Measurements from ENCODE around the gene PTCD2.
A peak's percentile ranks its signal among the peaks of the same experiment; 100 is the strongest.
"Not testable (repeated sequence)": the region's sequence is repeated elsewhere in the genome, so short reads cannot be mapped to it uniquely, and the experiment has no call there.

The PTCD2 gene

DNA sequence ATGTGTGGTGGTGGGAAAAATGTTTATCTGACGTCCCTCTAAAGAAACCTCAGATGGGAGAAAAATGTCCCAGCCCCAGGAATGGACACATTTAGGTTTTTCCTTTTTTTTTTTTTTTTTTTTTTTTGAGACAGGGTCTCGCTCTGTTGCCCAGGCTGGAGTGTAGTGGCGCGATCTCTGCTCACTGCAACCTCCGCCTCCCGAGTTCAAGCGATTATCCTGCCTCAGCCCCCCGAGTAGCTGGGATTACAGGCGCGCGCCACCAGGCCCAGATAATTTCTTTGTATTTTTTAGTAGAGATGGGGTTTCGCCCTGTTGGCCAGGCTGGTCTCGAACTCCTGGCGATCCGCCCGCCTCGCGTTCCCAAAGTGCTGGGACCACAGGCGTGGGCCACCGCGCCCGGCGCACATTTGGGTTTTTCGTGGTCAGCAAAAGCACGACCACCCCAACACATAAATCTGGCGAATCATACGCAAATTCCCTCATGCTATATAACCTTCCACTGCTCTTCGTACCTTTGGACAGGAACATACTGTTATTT is 668 bp upstream of the PTCD2 start:
- ChIA-PET CTCF (interaction anchor here (0.5 to 3.2 kb wide), 3 partner anchors 10 to 1203 kb away, joined by 4 to 17 read pairs (median 4); no protein-coding TSS in a partner anchor), POLR2A (interaction anchor here (0.7 to 2.8 kb wide), 15 partner anchors 10 to 536 kb away, joined by 3 to 25 read pairs (median 3); no protein-coding TSS in a partner anchor)
- TF ChIP-seq, protein P1, sequence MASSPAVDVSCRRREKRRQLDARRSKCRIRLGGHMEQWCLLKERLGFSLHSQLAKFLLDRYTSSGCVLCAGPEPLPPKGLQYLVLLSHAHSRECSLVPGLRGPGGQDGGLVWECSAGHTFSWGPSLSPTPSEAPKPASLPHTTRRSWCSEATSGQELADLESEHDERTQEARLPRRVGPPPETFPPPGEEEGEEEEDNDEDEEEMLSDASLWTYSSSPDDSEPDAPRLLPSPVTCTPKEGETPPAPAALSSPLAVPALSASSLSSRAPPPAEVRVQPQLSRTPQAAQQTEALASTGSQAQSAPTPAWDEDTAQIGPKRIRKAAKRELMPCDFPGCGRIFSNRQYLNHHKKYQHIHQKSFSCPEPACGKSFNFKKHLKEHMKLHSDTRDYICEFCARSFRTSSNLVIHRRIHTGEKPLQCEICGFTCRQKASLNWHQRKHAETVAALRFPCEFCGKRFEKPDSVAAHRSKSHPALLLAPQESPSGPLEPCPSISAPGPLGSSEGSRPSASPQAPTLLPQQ (tag by site-specific recombination; IDR thresholded peaks at IDR 0.05), result 0 out of 2 replicates have a peak, but pooled peaks have one; percentile 58
- TF ChIP-seq, protein P2, sequence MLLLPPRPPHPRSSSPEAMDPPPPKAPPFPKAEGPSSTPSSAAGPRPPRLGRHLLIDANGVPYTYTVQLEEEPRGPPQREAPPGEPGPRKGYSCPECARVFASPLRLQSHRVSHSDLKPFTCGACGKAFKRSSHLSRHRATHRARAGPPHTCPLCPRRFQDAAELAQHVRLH (tag by site-specific recombination; IDR thresholded peaks at IDR 0.05), result peak; percentile 27
- peak; percentile 25; the same call in 1 of the 2 replicates for TF ChIP-seq ZBTB48 (tag by site-specific recombination; IDR thresholded peaks at IDR 0.05)
- TF ChIP-seq EGR2 (tag by site-specific recombination; IDR thresholded peaks at IDR 0.05; ENCODE audit: low read depth), result peak; percentile 11; the same call in 1 of the 2 replicates
- TF ChIP-seq SCRT2 (tag by site-specific recombination; IDR thresholded peaks at IDR 0.05), result 0 out of 2 replicates have a peak, but pooled peaks have one; percentile 4
- TF ChIP-seq, protein P3, sequence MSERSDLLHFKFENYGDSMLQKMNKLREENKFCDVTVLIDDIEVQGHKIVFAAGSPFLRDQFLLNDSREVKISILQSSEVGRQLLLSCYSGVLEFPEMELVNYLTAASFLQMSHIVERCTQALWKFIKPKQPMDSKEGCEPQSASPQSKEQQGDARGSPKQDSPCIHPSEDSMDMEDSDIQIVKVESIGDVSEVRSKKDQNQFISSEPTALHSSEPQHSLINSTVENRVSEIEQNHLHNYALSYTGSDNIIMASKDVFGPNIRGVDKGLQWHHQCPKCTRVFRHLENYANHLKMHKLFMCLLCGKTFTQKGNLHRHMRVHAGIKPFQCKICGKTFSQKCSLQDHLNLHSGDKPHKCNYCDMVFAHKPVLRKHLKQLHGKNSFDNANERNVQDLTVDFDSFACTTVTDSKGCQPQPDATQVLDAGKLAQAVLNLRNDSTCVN (tag by site-specific recombination; optimal IDR thresholded peaks at IDR 0.05), result peak; percentile 22
- TF ChIP-seq, protein P4, sequence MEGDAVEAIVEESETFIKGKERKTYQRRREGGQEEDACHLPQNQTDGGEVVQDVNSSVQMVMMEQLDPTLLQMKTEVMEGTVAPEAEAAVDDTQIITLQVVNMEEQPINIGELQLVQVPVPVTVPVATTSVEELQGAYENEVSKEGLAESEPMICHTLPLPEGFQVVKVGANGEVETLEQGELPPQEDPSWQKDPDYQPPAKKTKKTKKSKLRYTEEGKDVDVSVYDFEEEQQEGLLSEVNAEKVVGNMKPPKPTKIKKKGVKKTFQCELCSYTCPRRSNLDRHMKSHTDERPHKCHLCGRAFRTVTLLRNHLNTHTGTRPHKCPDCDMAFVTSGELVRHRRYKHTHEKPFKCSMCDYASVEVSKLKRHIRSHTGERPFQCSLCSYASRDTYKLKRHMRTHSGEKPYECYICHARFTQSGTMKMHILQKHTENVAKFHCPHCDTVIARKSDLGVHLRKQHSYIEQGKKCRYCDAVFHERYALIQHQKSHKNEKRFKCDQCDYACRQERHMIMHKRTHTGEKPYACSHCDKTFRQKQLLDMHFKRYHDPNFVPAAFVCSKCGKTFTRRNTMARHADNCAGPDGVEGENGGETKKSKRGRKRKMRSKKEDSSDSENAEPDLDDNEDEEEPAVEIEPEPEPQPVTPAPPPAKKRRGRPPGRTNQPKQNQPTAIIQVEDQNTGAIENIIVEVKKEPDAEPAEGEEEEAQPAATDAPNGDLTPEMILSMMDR (tag by site-specific recombination; IDR thresholded peaks at IDR 0.05), result 0 out of 2 replicates have a peak, but pooled peaks have one; percentile 21
- TF ChIP-seq ZNF121 (tag by site-specific recombination; IDR thresholded peaks at IDR 0.05), result peak; percentile 98
- 0 out of 2 replicates have a peak, but pooled peaks have one; percentile 8 for TF ChIP-seq ZFHX2 (tag by site-specific recombination; conservative IDR thresholded peaks at IDR 0.05)
- TF ChIP-seq, protein P5, sequence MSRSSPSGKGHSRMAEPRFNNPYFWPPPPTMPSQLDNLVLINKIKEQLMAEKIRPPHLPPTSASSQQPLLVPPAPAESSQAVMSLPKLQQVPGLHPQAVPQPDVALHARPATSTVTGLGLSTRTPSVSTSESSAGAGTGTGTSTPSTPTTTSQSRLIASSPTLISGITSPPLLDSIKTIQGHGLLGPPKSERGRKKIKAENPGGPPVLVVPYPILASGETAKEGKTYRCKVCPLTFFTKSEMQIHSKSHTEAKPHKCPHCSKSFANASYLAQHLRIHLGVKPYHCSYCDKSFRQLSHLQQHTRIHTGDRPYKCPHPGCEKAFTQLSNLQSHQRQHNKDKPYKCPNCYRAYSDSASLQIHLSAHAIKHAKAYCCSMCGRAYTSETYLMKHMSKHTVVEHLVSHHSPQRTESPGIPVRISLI (tag by site-specific recombination; IDR thresholded peaks at IDR 0.05), result peak; percentile 85
- peak; percentile 25; the same call in 1 of the 2 replicates for TF ChIP-seq ZNF2 (tag by site-specific recombination; IDR thresholded peaks at IDR 0.05)
- Histone ChIP-seq H3K4me3 (ENCODE audit: low read depth, low read length) (peak overlapping the region; percentile 95), H3K27ac (ENCODE audit: extremely low read depth, low read depth, low read length) (peak overlapping the region; percentile 77), H3K36me3 (ENCODE audit: control insufficient read depth in 2 of 2, insufficient read depth in 1 of 2, low read length in 2 of 2) (peaks cover 24 to 26% of the 10 kb centered on the region in 2 experiments)
- H3K9me3 ChIP-seq (ENCODE audit: control insufficient read depth, insufficient read depth, low read depth, low read length); H3K4me1 ChIP-seq (ENCODE audit: control insufficient read depth, insufficient read depth, low read length): not testable (repeated sequence)

DNA sequence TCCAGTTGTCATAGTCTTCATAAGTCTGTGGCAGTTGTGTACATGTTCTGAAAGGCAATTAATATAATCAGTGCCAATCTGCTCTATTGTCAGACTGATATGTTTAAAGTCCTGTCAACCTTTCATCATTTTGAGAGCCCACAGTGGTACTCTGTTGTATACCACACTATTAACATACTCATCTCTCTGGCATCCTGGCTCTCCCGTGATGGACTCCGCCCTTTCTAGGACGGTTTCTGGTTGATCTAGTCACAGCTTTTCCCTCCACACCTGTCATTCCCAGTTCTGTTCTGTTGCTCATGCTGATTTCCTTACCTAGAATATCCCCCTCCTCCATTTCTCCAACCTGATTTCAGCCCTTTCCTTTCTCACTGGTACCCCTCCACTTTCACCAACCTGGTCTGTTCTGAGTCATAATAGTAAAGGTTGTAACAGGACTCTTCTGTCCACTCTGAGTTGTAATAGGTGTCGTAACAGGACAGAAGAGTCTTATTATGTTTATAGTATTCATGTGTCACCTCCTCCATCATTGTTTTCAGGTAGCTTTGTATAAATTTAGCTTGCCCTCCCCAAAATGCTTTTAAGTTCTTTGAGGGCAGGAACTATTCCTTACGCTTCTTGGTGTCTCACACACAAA is 4.1 kb downstream of the PTCD2 start:
- POLR2A ChIA-PET, result interaction anchor here (0.7 kb wide), 1 partner anchor 568 kb away, joined by 3 read pairs; no protein-coding TSS in a partner anchor
- no peak overlapping the region for H3K4me3 ChIP-seq (ENCODE audit: low read depth, low read length)
- CTCF ChIA-PET, result interaction anchor here (0.7 kb wide), 1 partner anchor 32 kb away, joined by 3 read pairs; no protein-coding TSS in a partner anchor
- no peaks in the 10 kb centered on the region for H3K9me3 ChIP-seq (ENCODE audit: control insufficient read depth, insufficient read depth, low read depth, low read length)
- peak; percentile 49; the same call in 1 of the 2 replicates for TF ChIP-seq KLF1 (tag by site-specific recombination; IDR thresholded peaks at IDR 0.05)
- no peak for TF ChIP-seq SCRT2 (tag by site-specific recombination; IDR thresholded peaks at IDR 0.05)
- H3K4me1 ChIP-seq (ENCODE audit: control insufficient read depth, insufficient read depth, low read length), result no peaks in the 10 kb centered on the region; the same call in 1 of the 2 replicates
- H3K27ac ChIP-seq (ENCODE audit: extremely low read depth, low read depth, low read length), result no peak overlapping the region
- peaks cover 24 to 60% of the 10 kb centered on the region in 2 experiments for H3K36me3 ChIP-seq (ENCODE audit: control insufficient read depth in 2 of 2, insufficient read depth in 1 of 2, low read length in 2 of 2)

Data from HEK293 (cell line).